ENCODE measurements around the gene TCFL5. TPM values are rescaled to one million over a fixed set of nuclear protein-coding genes. Genes with fewer than 3 reads are reported as not detected.

TCFL5 gene
- total RNA-seq, 1 donor from 2014 or later, result 5.7 TPM

- TF ChIP-seq CTCF (conservative IDR thresholded peaks at IDR 0.05; ENCODE audit: low read depth, low read length), result no peak
- H3K4me3 ChIP-seq (ENCODE audit: low read depth, low read length), result no peak overlapping the region
- no peak for DNase-seq (ENCODE audit: low read depth)
Observed at GRCh38 chr20:62814060-62814708, 47.4 kb downstream of the TCFL5 start.

- no peak overlapping the region for H3K4me3 ChIP-seq (ENCODE audit: low read depth, low read length)
- no peak for DNase-seq (ENCODE audit: low read depth)
- no peak for TF ChIP-seq CTCF (conservative IDR thresholded peaks at IDR 0.05; ENCODE audit: low read depth, low read length)
Observed at GRCh38 chr20:62813588-62813987, 48.0 kb downstream of the TCFL5 start.

GRCh38 chr20:62812907-62813200 lies 48.8 kb downstream of the TCFL5 start:
- TF ChIP-seq CTCF (conservative IDR thresholded peaks at IDR 0.05; ENCODE audit: low read depth, low read length), result no peak

GRCh38 chr20:62812181-62812906 lies 49.3 kb downstream of the TCFL5 start:
- DNase-seq (ENCODE audit: low read depth), result no peak
- no peak overlapping the region for H3K4me3 ChIP-seq (ENCODE audit: low read depth, low read length)
- TF ChIP-seq CTCF (conservative IDR thresholded peaks at IDR 0.05; ENCODE audit: low read depth, low read length), result no peak

More at GRCh38 chr20:62812907-62813200, 48.8 kb downstream of the TCFL5 start:
- DNase-seq (ENCODE audit: low read depth), result no peak
- no peak overlapping the region for H3K4me3 ChIP-seq (ENCODE audit: low read depth, low read length)

GRCh38 chr20:62811720-62812119 lies 49.9 kb downstream of the TCFL5 start:
- TF ChIP-seq CTCF (conservative IDR thresholded peaks at IDR 0.05; ENCODE audit: low read depth, low read length), result no peak
- DNase-seq (ENCODE audit: low read depth), result no peak

GRCh38 chr20:62811320-62811719 lies 50.3 kb downstream of the TCFL5 start:
- DNase-seq (ENCODE audit: low read depth), result no peak
- TF ChIP-seq CTCF (conservative IDR thresholded peaks at IDR 0.05; ENCODE audit: low read depth, low read length), result no peak
- no peak overlapping the region for H3K4me3 ChIP-seq (ENCODE audit: low read depth, low read length)

More at GRCh38 chr20:62811720-62812119, 49.9 kb downstream of the TCFL5 start:
- H3K4me3 ChIP-seq (ENCODE audit: low read depth, low read length), result no peak overlapping the region
